Progenitor cell of endocrine pancreas (in vitro differentiated cells): ENCODE measurements around the gene HMGA1. TPM values are rescaled to one million over a fixed set of nuclear protein-coding genes. Genes with fewer than 3 reads are reported as not detected.
A peak's percentile ranks its signal among the peaks of the same experiment; 100 is the strongest.

ENCODE experiments used
- DNase-seq: peaks from one replicate; pipeline ENCODE4 v3.0.0; 2021; ENCODE audit warnings: low spot score; ENCODE audit not compliant: unreplicated experiment
- H3K27ac Mint-ChIP-seq: 2 replicates; pipeline ENCODE4 v1.8.0; 2021; ENCODE audit warnings: mild to moderate bottlenecking, moderate library complexity, mixed read lengths
- H3K27me3 Mint-ChIP-seq: 2 replicates; pipeline ENCODE4 v1.8.0; 2021; ENCODE audit warnings: mixed read lengths
- H3K36me3 Mint-ChIP-seq: 2 replicates; pipeline ENCODE4 v1.8.0; 2022; ENCODE audit warnings: mixed read lengths; ENCODE audit not compliant: insufficient read depth
- H3K4me1 Mint-ChIP-seq: 2 replicates; pipeline ENCODE4 v1.8.0; 2021; ENCODE audit warnings: low read depth, mixed read lengths
- H3K4me3 Mint-ChIP-seq: 2 replicates; pipeline ENCODE4 v1.8.0; 2021; ENCODE audit warnings: low read depth, mild to moderate bottlenecking, moderate library complexity, mixed read lengths
- H3K9me3 Mint-ChIP-seq: 2 replicates; pipeline ENCODE4 v1.8.0; 2021; ENCODE audit warnings: low read depth, mixed read lengths
- total RNA-seq: library from RNA; stranded (reverse); gene quantifications from 2 replicates; pipeline ENCODE4 v1.2.1, GENCODE V29; 2021
- TF ChIP-seq, protein P1 (sequence below): fragments of 200-600 bp; sonication (generic); IDR thresholded peaks from one replicate; pipeline ENCODE4 v1.5.0; 2021; ENCODE audit warnings: antibody characterized with exemption, mild to moderate bottlenecking; ENCODE audit not compliant: unreplicated experiment

HMGA1 gene
- total RNA-seq, 1 donor from 2014 or later: 769 TPM

DNA sequence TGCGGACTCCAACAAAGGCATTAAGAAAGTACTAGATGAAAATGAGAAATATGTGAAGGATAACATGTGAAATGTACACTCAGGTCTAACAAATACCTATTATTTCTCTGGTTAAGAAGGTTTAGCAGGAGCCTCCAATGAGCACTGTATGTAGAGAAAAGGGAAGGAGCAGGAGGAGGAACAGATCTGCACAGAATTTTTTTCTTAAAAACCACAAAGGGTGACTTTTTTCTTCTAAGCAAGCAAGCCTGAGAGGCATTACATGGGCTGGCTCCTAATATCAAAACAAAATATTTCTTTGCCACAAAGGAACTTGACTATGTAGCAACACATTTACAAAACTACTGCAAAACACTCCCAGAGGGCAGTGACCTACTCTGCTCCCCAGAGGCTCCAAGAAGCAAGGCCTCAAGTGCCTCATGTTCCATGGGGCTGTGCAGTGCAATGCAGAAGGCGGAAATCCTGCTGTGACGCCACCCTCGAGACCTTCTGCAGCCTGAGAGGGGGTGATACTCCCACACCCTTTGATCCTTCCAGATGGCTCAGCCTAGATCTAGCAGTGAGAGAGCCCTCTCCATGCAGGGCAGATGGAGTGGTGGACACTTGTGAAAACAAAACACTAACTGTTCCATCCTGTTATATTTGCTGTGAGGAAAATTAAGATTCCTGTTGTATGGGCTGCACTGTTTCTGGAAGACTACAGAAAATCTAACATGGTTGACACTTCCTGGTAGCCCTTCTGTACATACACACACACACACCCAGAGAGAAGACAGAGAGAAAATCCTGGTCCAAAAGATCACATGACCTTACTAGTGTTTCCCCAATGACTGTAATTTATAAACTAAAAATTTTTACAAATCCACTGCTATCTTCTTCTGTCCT, 48.1 kb downstream of the HMGA1 start:
- TF ChIP-seq, protein P1, sequence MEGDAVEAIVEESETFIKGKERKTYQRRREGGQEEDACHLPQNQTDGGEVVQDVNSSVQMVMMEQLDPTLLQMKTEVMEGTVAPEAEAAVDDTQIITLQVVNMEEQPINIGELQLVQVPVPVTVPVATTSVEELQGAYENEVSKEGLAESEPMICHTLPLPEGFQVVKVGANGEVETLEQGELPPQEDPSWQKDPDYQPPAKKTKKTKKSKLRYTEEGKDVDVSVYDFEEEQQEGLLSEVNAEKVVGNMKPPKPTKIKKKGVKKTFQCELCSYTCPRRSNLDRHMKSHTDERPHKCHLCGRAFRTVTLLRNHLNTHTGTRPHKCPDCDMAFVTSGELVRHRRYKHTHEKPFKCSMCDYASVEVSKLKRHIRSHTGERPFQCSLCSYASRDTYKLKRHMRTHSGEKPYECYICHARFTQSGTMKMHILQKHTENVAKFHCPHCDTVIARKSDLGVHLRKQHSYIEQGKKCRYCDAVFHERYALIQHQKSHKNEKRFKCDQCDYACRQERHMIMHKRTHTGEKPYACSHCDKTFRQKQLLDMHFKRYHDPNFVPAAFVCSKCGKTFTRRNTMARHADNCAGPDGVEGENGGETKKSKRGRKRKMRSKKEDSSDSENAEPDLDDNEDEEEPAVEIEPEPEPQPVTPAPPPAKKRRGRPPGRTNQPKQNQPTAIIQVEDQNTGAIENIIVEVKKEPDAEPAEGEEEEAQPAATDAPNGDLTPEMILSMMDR: no peak
- Mint-ChIP-seq H3K4me1 (peaks cover 21% of the 10 kb centered on the region), H3K4me3 (no peak overlapping the region), H3K36me3 (peaks cover 13% of the 10 kb centered on the region), H3K27me3 (peaks cover 2% of the 10 kb centered on the region), H3K27ac (peak overlapping the region; percentile 94), H3K9me3 (no peaks in the 10 kb centered on the region)
- no peak for DNase-seq

DNA sequence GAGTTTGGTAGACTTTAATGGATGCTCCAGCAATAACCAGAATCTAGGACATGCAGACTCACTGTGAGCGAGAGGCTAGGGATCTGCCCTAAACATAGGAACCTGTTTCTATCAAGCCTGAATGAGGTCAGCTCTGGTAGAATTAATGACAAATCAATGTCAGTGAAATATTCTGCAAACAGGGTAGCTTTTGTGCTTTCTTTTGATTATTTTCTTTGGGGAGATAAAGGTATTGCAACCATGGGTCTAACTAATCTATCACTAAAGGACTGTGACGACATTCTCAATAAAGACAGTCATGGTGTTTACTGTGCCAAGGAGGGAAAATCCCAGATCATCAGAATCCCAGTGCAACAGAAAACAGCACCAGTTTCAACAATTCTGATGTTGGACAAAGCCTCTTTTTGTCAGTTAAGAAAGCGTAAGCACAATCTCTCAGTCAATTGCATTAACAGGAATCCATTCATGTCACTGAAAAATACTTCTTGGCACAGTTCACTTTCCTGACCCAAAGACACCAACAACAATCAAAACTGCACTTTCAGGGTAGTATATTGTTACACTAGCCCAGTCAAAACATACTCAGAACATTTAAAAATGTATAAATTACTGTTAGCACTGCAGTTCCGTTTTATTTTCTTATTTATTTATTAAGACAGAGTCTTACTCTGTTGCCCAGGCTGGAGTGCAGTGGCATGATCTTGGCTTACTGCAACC, 48.9 kb downstream of the HMGA1 start:
- Mint-ChIP-seq H3K27me3 (peaks cover 2% of the 10 kb centered on the region), H3K9me3 (no peaks in the 10 kb centered on the region), H3K4me1 (peaks cover 21% of the 10 kb centered on the region), H3K36me3 (peaks cover 13% of the 10 kb centered on the region), H3K27ac (peak overlapping the region; percentile 94), H3K4me3 (peak overlapping the region; percentile 2)
- no peak for DNase-seq
- TF ChIP-seq, protein P1: no peak

DNA sequence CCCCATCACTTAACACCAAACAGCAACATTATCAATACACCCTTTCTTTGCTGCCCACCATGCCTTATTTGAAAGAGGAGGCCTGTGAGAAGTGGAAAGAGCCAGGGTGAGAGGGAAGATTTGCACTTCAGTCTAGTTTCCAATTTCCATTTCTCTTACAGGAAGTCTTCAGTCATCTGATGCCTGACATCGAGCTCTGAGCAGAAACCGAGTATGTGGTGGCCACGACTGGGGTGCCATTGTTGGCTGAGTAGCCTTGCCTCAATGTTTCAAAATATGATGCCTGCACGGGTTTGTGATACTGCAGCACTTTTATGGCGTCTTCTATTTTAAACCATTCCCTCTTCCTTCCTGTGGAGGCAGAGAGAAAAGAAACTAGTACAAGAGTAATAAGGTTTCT, 51.9 kb downstream of the HMGA1 start:
- Mint-ChIP-seq H3K9me3 (no peaks in the 10 kb centered on the region), H3K4me3 (no peak overlapping the region), H3K27ac (no peak overlapping the region), H3K27me3 (peaks cover 2% of the 10 kb centered on the region), H3K36me3 (peaks cover 19% of the 10 kb centered on the region), H3K4me1 (peaks cover 21% of the 10 kb centered on the region)
- no peak for DNase-seq
- TF ChIP-seq, protein P1: no peak

- DNase-seq: no peak
- peaks cover 21% of the 10 kb centered on the region for H3K4me1 Mint-ChIP-seq
- no peaks in the 10 kb centered on the region for H3K27me3 Mint-ChIP-seq
- H3K4me3 Mint-ChIP-seq: no peak overlapping the region
- H3K27ac Mint-ChIP-seq: no peak overlapping the region
- H3K9me3 Mint-ChIP-seq: no peaks in the 10 kb centered on the region
- peaks cover 16% of the 10 kb centered on the region for H3K36me3 Mint-ChIP-seq
- TF ChIP-seq, protein P1: no peak
Measured at GRCh38 chr6:34289137-34289536, 52.5 kb downstream of the HMGA1 start.

DNA sequence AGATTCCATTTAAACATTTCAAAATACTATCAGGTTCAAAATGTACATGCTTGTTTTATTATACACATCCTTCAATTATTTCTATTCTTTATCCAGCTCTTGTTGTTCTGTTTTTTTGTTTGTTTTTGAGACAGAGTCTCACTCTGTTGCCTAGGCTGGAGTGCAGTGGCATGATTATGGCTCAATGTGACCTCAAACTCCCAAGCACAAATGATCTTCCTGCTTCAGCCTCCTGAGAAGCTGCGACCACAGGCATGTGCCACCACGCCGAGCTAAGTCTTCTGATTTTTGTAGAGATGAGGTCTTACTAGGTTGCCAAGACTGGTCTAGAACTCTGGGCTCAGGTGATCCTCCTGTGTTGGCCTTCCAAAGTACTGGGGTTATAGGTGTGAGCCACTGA, 56.3 kb downstream of the HMGA1 start:
- Mint-ChIP-seq H3K4me3 (no peak overlapping the region), H3K9me3 (no peaks in the 10 kb centered on the region), H3K36me3 (peaks cover 10% of the 10 kb centered on the region), H3K27me3 (no peaks in the 10 kb centered on the region), H3K27ac (no peak overlapping the region), H3K4me1 (no peaks in the 10 kb centered on the region)
- no peak for DNase-seq
- TF ChIP-seq, protein P1: no peak
